Glutamatergic neuron (in vitro differentiated cells): ENCODE results near the gene LRRC4B. TPM values are rescaled to one million over a fixed set of nuclear protein-coding genes. Genes with fewer than 3 reads are reported as not detected.

ENCODE experiments used
- DNase-seq: peaks from one replicate; pipeline ENCODE4 v3.0.0; 2022
- H3K27ac Mint-ChIP-seq: one replicate; pipeline ENCODE4 v1.8.0; 2020; ENCODE audit warnings: mild to moderate bottlenecking, mixed read lengths, inconsistent platforms; ENCODE audit not compliant: unreplicated experiment
- H3K27me3 Mint-ChIP-seq: one replicate; pipeline ENCODE4 v1.8.0; 2020; ENCODE audit warnings: mild to moderate bottlenecking, moderate library complexity, mixed read lengths, inconsistent platforms; ENCODE audit not compliant: unreplicated experiment
- H3K36me3 Mint-ChIP-seq: one replicate; pipeline ENCODE4 v1.8.0; 2020; ENCODE audit warnings: mild to moderate bottlenecking, mixed read lengths, inconsistent platforms; ENCODE audit not compliant: unreplicated experiment
- H3K4me1 Mint-ChIP-seq: one replicate; pipeline ENCODE4 v1.8.0; 2020; ENCODE audit warnings: mild to moderate bottlenecking, low read depth, mixed read lengths, inconsistent platforms; ENCODE audit not compliant: unreplicated experiment
- H3K4me3 Mint-ChIP-seq: one replicate; pipeline ENCODE4 v1.8.0; 2020; ENCODE audit warnings: mild to moderate bottlenecking, mixed read lengths, inconsistent platforms; ENCODE audit not compliant: unreplicated experiment
- H3K9me3 Mint-ChIP-seq: one replicate; pipeline ENCODE4 v1.8.0; 2020; ENCODE audit warnings: mild to moderate bottlenecking, moderate library complexity, mixed read lengths, inconsistent platforms; ENCODE audit not compliant: unreplicated experiment
- CTCF ChIP-seq: fragments of 200-600 bp; sonication (generic); IDR thresholded peaks from one replicate; pipeline ENCODE4 v1.5.0; 2021; ENCODE audit not compliant: partially characterized antibody, unreplicated experiment
- total RNA-seq: library from RNA; stranded (reverse); fragmentation: NEBNext Ultra II Directional; extraction: Animal tissue kit (Norgen Biotek cat#: 25700); gene quantifications from one replicate; pipeline ENCODE4 v1.2.1, GENCODE V29; 2021; ENCODE audit not compliant: unreplicated experiment

Gene LRRC4B
- total RNA-seq, 1 donor from 2014 or later = 28.5 TPM

- peaks cover 5% of the 10 kb centered on the region for H3K36me3 Mint-ChIP-seq
- peaks cover 21% of the 10 kb centered on the region for H3K4me1 Mint-ChIP-seq
- peak; percentile 48 for DNase-seq
- no peak for TF ChIP-seq CTCF
- H3K27me3 Mint-ChIP-seq = peaks cover 20% of the 10 kb centered on the region
- H3K9me3 Mint-ChIP-seq = peaks cover 14% of the 10 kb centered on the region
- H3K4me3 Mint-ChIP-seq = peak overlapping the region; percentile 89
- peak overlapping the region; percentile 73 for H3K27ac Mint-ChIP-seq
These were observed 17.1 kb downstream of the LRRC4B start for GRCh38 chr19:50551034-50551714.

GRCh38 chr19:50550594-50550966, 17.7 kb downstream of the LRRC4B start:
- no peak overlapping the region for H3K27ac Mint-ChIP-seq
- DNase-seq = no peak
- H3K36me3 Mint-ChIP-seq = peaks cover 5% of the 10 kb centered on the region
- TF ChIP-seq CTCF = no peak
- peaks cover 20% of the 10 kb centered on the region for H3K4me1 Mint-ChIP-seq
- H3K9me3 Mint-ChIP-seq = peaks cover 14% of the 10 kb centered on the region
- H3K27me3 Mint-ChIP-seq = peaks cover 20% of the 10 kb centered on the region
- H3K4me3 Mint-ChIP-seq = peak overlapping the region; percentile 82

GRCh38 chr19:50549927-50550593, 18.2 kb downstream of the LRRC4B start:
- Mint-ChIP-seq H3K27ac (peak overlapping the region; percentile 43), H3K27me3 (peaks cover 20% of the 10 kb centered on the region), H3K9me3 (peaks cover 14% of the 10 kb centered on the region), H3K4me1 (peaks cover 19% of the 10 kb centered on the region), H3K4me3 (peak overlapping the region; percentile 82), H3K36me3 (peaks cover 5% of the 10 kb centered on the region)
- DNase-seq = no peak
- TF ChIP-seq CTCF = no peak

- peaks cover 11% of the 10 kb centered on the region for H3K9me3 Mint-ChIP-seq
- no peak for TF ChIP-seq CTCF
- peak overlapping the region; percentile 46 for H3K4me3 Mint-ChIP-seq
- peaks cover 5% of the 10 kb centered on the region for H3K36me3 Mint-ChIP-seq
- no peak overlapping the region for H3K27ac Mint-ChIP-seq
- DNase-seq = no peak
- H3K27me3 Mint-ChIP-seq = peaks cover 20% of the 10 kb centered on the region
- H3K4me1 Mint-ChIP-seq = peaks cover 19% of the 10 kb centered on the region
These were observed 18.9 kb downstream of the LRRC4B start for GRCh38 chr19:50549059-50549926.
